GM19239 (cell line): Measurements from ENCODE around the gene CASP8AP2.
"Not testable (repeated sequence)": the region's sequence is repeated elsewhere in the genome, so short reads cannot be mapped to it uniquely, and the experiment has no call there.

Experiments used
- DNase-seq: peaks from one replicate; pipeline ENCODE4 v3.0.0; 2011; ENCODE audit warnings: low spot score; ENCODE audit not compliant: insufficient read length
- FAIRE-seq: peaks from 2 replicates; lab custom pipeline; 2011; peaks lifted over from hg19 to GRCh38; lab: Jason Lieb, UNC

CASP8AP2 gene

DNA sequence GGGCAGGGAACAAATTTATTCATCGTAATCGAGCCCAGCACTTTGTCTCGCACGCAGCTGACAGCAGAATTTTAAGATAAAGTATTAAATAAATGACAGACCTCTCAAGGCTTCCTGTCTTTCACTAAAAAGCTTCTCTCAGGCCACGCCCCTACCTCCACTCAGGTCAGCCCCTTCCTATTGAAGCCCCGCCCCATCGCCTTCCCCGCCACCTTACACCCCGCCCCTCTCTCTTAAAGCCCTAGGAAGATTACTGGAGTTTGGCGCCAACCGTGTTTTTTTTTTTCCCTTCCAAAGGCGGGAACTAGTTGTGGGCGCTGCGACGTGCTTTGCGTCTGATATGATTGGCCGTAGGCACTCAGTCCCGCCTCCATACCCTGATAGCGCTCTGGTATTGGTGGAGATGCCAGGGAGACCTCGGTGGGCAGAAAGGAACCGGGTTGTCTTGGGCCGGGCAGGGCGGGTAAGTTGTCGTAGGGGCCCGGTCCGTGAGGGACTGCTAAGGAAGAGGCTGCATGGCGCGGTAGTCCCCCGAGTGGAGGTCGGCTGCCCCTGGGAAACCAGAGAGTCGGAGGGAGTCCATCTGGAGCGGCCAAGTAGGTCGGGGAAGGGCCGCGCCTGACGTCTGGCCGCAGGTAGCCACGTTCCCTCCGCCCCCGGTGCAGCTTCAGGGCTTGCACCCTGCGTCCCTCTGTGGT lies at the start of gene CASP8AP2:
CASP8AP2 (plus strand) TSS at position 409 of the 698 bp plus-strand sequence.
- FAIRE-seq: peak; percentile 99
- peak; percentile 68 for DNase-seq

DNA sequence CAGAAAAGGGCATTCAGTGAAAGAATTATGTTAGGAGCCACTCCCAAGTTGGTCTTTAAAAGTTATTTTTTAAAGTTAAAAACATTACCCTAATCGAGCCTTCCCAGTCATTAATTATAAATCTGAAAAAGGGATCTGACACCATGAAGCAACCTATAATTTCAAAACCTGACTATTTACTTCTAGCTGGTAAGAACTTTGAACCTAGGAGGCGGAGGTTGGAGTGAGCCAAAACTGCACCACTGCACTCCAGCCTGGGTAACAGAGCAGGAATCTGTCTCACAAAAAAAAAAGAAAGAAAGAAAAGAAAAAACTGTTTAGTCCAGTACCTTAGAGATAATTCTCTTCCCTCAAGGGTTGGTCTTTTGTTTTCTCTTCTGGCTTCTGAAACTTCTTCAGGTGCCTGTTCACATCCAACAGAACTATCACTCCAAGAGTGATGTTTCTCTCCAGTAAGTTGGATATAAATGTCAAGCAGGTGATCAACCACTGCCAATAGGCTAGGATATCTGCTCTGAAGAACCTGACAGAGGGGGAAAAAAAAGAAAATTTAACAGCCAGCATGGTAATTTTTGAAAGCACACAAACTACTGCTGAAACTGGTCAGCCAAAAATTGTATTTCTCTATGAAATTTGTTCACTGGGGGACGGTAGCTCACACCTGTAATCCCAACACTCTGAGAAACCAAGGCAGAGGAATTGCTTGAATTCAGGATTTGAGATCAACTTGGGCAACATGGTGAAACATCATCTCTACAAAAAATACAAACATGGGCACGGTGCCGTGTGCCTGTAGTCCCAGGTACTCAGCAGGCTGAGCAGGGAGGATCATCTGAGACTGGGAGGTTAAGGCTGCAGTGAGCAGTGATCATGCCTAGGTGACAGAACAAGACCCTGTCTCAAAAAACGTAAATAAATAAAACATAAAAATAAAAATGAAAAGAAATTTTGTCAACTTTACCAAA lies 48.3 kb upstream of the CASP8AP2 start:
- FAIRE-seq (no peak), DNase-seq (no peak)

DNA sequence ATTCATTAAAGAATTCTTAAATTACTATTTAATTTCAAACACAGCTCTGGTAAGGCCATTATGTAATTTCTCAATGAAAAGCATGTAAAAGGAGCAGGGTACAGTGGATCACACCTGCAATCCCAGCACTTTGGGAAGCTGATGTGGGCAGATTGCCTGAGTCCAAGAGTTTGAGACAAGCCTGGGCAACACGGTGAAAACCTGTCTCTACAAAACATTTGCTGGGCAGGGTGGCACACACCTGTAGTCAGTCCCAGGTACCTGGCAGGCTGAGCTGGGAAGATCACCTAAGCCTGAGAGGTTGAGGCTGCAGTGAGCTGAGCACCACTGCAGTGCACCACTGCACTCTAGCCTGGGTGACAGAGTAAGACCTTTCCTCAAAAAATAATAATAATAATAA lies 47.5 kb upstream of the CASP8AP2 start:
- FAIRE-seq: no peak
- no peak for DNase-seq

DNA sequence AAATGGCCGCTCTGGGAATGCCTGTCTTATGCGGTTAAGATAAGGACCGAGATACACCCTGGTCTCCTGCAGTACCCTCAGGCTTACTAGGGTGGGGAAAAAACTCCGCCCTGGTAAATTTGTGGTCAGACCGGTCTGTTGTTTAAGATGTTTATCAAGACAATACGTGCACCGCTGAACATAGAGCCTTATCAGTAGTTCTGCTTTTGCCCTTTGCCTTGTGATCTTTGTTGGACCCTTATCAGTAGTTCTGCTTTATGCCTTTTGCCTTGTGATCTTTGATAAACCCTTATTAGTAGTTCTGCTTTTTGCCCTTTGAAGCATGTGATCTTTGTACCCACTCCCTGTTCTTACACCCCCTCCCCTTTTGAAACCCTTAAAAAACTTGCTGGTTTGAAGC lies 46.4 kb upstream of the CASP8AP2 start:
- not testable (repeated sequence) for DNase-seq, FAIRE-seq

DNA sequence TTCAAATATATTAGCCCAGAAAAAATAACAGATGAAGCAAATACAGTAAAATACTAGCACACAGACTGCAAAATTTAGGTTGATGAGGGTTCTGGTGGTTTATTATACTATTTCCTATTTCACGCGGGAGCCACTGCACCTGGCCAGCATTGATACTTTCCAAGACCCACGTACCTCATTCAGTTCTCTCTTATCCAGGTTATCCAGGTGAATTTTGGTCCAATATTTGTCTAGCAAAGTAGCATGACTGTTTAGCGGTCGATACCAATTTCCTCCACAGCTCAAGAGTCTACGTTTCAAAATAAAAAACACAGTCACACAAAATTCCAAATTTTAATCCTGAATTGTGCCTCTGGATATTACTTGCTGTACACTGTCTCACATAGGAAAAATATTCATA lies 44.8 kb upstream of the CASP8AP2 start:
- DNase-seq: no peak
- FAIRE-seq: no peak

DNA sequence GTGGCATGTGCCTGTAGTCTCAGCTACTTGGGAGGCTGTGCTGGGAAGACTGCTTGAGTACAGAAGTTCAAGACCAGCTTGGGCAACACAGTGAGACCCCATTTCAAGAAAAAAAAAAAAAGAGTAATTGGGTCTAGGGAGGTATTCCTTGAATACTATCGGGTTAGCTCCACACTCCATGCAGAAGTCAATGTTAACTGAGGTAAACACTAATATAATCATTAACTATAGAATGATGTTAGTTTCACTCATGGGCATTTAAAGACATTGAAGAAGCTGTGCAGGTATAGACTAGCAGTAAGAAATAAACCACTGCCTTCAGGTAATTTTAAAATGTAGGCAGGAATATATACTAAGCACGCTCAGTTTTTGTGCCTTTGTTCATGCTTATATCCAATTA lies 42.7 kb upstream of the CASP8AP2 start:
- FAIRE-seq: no peak
- DNase-seq: no peak

DNA sequence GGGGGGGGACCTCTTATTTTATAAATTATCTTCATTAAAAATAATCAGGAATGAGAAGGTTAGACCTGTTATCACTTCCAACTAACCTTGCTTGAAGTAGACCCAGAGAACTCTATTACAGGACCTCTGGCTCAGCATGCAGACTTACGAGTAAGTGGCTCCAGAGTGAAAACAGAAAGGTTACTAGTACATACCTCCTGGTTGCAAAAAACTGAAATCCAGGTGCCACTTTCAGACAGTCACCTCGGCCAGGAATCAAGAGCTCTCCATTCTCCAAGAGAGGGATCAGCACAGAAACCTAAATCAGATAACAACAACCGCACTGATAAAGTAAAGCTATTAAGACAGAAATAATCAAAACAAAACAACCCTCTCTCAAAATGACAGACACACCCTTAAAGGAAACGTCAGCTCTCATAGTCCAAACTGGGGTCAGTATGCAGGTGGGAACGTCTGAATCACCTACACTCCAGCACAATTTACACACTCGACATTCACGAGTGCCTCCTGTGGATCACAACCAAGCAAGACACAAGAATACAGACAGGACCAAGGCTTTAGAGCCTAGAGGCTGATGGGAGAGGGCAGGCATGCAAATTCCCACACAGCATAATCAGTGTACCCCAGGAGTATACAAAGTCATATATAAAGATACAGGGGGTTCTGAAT lies 41.9 kb upstream of the CASP8AP2 start:
- no peak for DNase-seq
- FAIRE-seq: no peak

DNA sequence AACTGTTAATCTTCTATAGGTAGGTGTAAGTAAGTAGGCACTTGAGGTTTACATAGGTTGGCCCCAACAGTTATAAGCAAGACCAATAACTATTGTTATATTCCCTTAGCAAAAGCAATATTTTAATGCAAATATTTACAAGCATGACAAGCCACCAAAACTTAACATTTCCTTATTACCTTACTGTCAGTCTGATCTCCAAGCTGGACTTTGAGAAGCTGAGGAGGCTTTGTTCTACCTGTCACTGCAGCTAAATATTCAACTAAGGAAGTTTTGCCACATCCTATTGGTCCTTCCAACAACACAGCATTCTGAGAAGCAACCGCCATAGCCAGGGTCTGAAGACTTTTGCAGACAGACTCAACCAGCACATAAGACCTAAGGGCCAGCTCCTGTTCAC lies 39.7 kb upstream of the CASP8AP2 start:
- FAIRE-seq: no peak
- DNase-seq: no peak

DNA sequence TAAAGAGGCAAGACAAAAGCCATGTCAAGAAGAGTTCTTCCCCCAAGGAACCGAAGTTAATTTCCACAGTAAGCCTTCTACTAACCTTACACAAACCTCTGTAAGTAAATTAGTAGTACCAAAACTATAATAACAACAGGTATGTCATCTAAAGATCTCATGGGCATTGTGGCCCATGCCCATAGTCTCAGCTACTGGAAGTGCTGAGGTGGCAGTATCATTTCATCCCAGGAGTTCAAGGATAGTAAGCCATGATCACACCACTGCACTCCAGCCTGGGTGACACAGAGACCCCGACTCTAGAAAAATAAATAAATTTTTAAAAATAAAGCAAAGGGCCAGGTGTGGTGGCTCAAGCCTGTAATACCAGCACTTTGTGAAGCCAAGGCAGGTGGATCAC lies 39.3 kb upstream of the CASP8AP2 start:
- no peak for FAIRE-seq
- DNase-seq: no peak

DNA sequence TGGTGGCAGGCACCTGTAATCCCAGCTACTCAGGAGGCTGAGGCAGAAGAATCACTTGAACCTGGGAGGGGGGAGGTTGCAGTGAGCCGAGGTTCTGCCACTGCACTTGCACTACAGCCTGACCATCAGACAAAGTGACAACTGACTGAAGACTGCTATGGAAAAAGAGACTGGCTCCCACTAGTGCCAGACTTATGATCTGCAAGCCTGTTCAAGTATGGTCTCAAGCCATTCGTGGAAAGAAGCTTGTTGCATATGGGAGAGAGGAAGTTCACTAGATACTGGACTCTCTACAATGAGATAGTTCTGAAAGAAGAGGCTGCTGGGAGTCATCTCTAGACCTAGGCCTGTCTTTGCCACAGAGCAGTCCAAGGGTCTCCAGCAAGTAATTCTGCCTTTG lies 36.8 kb upstream of the CASP8AP2 start:
- DNase-seq: peak; percentile 17
- FAIRE-seq: peak; percentile 49

DNA sequence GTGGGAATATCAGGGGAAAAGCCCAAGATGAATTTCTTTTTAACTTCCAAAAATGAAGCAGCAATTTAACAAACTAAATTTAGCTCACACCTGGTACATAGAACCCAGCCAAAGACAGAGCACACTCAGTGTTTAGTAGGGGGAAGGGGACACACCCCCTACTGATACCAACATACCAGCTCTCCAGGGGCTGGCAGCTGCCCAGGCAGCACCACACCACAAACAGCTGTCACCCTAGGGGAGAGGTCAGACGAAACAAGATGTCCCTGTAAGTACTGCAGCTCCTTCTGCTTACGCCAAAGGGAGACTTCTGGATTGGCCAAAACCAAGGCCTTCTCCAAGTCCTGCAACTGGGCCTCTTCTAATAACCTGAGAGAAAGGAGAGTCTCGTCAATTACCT lies 36.1 kb upstream of the CASP8AP2 start:
- FAIRE-seq: no peak

DNA sequence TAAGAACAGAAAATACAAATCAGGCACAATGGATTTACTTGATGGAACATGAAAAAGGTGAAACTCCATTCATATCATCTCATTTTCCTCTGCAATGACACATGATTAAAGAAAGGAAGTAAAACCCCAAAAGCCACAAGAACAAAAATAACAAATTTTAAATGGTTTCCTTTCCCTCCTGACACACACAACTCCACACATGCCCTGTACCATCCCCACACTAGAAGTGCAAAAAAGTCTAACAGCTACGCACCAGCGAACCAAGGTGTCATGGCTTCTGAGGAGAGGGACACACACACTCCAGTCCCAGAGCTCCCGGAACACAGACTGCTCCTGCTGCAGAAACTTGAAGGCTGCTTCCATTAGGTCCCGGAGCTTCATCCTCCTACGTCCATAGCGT lies 35.4 kb upstream of the CASP8AP2 start:
- peak; percentile 78 for FAIRE-seq
- DNase-seq: no peak

More for the DNA sequence above, 36.1 kb upstream of the CASP8AP2 start:
- DNase-seq: no peak

DNA sequence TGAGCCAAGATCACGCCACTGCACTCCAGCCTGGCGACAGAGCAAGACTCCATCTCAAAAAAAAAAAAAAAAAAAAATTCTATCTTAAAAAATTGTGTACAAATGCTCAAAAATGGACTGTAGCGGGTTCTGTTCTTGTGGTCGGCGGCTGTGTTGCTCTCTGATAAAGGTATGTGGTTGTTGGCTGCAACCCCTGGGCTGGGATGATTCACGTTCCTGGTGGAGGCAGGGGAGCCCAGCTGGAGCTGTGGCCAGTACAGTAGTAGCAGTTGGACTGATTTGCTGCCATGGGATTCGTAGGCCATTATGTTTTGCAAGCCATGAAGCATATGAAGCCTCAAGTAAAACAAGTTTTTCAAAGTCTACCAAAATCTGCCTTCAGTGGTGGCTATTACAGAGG lies 32.4 kb upstream of the CASP8AP2 start:
- FAIRE-seq: no peak
- no peak for DNase-seq

DNA sequence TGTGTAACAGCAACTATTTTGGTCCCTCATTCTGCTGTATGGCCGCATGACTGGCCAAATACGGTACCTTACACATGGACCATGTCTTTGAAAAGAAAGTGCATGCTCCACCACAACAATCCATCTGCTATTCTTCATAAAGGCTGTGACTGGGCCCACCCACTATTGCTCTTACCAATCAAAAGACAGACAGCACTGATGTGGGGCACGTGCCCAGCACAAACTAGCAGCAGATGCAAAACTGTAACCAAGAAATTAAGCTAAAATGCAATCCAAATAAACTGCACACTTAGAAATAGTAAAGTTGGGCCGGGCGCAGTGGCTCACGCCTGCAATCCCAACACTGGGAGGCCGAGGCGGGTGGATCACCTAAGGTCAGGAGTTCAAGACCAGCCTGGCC lies 30.6 kb upstream of the CASP8AP2 start:
- FAIRE-seq (no peak), DNase-seq (no peak)

DNA sequence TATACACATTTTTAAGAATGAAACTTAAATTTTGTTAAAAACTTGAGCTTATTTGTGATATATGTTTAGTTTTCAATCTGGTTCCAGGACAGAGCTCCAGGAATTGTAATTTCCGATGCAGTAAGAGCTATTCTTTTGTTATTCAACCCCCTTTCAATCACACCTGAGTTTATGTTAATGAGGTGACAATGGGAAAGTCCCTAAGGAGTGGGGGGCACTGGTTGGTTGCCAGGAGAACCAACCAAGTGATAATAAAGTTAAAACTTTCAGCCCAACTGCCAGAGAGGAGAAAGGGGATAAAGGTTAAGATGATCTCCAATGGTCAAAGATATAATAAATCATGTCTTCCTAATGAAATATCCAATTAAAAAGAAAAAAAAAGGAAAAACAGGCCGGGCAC lies 29.9 kb upstream of the CASP8AP2 start:
- DNase-seq (no peak), FAIRE-seq (no peak)

DNA sequence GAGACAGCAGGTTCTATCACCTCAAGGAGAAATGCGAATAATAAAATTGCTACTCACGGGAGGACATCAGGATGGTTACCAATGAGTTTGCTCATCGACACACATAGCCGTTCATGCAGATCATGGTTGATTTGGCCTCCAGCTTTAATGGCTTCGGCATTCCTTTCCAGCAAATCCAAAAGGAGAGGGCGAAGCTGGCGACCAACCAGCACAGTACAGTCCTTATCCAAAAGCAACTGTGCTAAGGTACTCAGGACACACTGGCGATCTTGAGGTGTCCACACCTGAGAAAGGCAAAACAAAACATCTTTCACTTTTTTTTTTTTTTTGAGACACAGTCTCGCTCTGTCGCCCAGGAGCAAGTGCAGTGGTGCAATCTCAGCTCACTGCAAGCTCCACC lies 26.4 kb upstream of the CASP8AP2 start:
- DNase-seq (no peak), FAIRE-seq (no peak)

DNA sequence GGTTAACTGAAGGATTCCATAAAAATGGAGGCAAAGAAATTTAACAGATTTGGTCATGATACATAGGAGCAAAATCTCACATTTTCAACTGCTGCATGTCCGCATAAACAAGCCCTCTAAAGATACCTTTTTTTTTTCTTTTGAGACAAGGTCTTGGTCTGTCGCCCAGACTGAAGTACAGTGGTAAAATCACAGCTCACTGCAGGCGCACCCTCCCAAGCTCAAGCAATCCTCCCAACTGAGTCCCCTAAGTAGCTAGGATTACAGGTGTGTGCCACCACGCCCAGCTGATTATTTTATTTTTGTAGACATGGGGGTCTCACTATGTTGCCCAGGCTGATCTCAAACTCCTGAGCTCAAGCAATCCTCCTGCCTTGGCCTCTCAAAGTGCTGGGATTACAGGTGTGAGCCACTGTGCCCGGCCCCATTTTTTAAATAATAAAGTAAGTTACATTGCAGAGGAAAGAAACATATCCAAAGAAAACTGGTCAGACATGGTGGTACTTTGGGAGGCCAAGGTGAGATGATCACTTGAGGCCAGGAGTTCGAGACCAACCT lies 23.8 kb upstream of the CASP8AP2 start:
- DNase-seq (no peak), FAIRE-seq (no peak)

DNA sequence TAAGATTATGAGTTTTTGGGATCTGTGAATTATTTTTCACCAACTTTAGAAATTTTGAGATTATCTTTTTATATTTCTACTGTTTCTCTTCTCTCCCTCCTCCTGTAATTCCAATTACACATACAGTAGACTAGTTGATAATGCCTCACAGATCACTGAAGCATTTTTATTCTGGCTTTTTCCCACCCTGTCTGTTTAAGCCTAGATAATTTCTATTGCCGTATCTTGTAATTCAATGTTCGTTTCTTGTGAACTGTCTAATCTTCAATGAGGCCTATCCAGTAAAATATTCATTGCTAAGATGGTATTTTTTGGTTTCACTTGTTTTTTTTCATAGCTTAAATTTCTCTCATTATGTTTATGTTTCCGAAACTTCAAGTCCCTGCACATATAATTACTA lies 22.1 kb upstream of the CASP8AP2 start:
- FAIRE-seq: no peak
- no peak for DNase-seq

DNA sequence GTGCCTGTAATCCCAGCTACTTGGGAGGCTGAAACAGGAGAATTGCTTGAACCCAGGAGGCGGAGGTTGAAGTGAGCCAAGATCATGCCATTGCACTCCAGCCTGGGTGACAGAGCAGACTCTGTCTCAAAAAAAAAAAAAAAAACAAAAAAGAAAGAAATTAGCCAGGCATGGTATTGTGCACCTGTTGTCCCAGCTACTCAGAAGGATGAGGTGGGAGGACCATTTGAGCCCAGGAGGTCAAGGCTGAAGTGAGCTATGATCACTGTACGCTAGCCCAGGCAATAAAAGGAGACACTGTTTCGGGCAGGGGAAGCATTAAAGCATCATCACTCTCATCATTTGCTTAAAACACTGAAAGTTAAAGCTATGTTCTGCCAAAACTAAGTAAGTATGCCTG lies 16.3 kb upstream of the CASP8AP2 start:
- DNase-seq, FAIRE-seq: not testable (repeated sequence)

DNA sequence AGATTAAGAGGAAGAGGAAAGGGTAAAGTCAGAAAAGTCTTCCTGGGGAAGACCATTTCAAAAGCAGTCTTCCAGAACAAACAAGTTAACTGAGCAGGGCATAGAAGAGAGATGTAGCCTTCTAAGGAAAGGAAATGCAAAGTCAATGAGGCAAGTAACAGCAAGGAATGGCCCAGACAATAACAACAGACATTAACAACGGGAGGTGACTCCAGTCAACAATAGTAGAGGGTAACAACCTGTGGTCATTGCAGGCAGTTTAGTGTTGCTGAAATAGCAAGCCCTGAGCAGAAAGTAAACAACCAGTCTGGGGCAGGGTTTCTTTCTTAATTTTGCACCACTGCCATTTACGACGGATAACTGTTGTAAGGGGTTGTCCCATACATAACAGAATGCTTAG lies 12.2 kb upstream of the CASP8AP2 start:
- DNase-seq (no peak), FAIRE-seq (no peak)

DNA sequence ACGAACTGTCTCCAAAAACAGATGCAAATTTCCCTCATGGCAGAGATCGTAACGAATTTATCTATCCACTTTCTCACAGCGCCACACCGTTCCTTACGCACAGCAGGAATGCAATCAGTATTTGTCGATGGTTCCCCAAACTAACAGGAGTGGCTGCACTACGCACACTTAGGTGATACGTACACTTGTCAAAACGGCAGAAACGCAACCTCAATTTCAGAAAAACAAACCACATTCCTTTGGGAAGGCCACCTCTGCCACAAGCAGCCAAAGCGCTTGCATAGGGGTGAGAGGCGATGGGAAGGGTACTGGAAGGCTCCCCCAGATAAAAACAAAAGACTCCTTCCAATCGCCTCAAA lies 10.7 kb upstream of the CASP8AP2 start:
- DNase-seq (no peak), FAIRE-seq (peak; percentile 57)
